Activated CD4-positive, alpha-beta memory T cell treated with anti-CD3 and anti-CD28 coated beads for 36 hours (primary cell): Measurements from ENCODE around the gene ALPK1. TPM values are rescaled to one million over a fixed set of nuclear protein-coding genes. Genes with fewer than 3 reads are reported as not detected.

Experiments used
- CTCF ChIA-PET: fragments of 350-600 bp; sonication (Branson Sonifier 250); formaldehyde crosslinking; loops from one replicate; lab custom pipeline; 2021; ENCODE audit warnings: antibody characterized with exemption, inconsistent platforms; lab: Charles Lee
- POLR2A ChIA-PET: fragments of 350-600 bp; sonication (Branson Sonifier 250); formaldehyde crosslinking; loops from one replicate; lab custom pipeline; 2021; ENCODE audit warnings: antibody characterized with exemption; lab: Charles Lee
- DNase-seq: peaks from one replicate; pipeline ENCODE4 v3.0.0-alpha.2; 2020
- H3K27ac Mint-ChIP-seq: one replicate; pipeline ENCODE4 v1.8.0; 2021; ENCODE audit warnings: mixed read lengths
- H3K27me3 Mint-ChIP-seq: one replicate; pipeline ENCODE4 v1.8.0; 2021; ENCODE audit warnings: mixed read lengths
- H3K36me3 Mint-ChIP-seq: one replicate; pipeline ENCODE4 v1.8.0; 2021; ENCODE audit warnings: mixed read lengths
- H3K4me1 Mint-ChIP-seq: one replicate; pipeline ENCODE4 v1.8.0; 2021; ENCODE audit warnings: low read depth, mixed read lengths
- H3K4me3 Mint-ChIP-seq: one replicate; pipeline ENCODE4 v1.8.0; 2021; ENCODE audit warnings: mild to moderate bottlenecking, mixed read lengths
- H3K9me3 Mint-ChIP-seq: one replicate; pipeline ENCODE4 v1.8.0; 2021; ENCODE audit warnings: mixed read lengths
- intact Hi-C: fragments of 100-400 bp; cut with micrococcal nuclease; formaldehyde crosslinking; loops from one replicate; pipeline ENCODE4 v1.15.1; 2023
- total RNA-seq, 2 experiments: library from RNA; stranded (reverse); gene quantifications; one replicate each; pipeline ENCODE4 v1.2.3, GENCODE V29; 2021

The ALPK1 gene
- total RNA-seq, 2 experiments from 2014 or later, result 21.5 to 22.9 TPM

- Mint-ChIP-seq H3K27me3 (no peaks in the 10 kb centered on the region), H3K9me3 (no peaks in the 10 kb centered on the region), H3K4me3 (no peak overlapping the region), H3K4me1 (peaks cover 5% of the 10 kb centered on the region), H3K27ac (no peak overlapping the region), H3K36me3 (peaks cover 1% of the 10 kb centered on the region)
- CTCF ChIA-PET, result interaction anchor here (1.8 to 5.0 kb wide), 3 partner anchors 194 to 436 kb away, joined by 5 to 44 read pairs (median 11); no protein-coding TSS in a partner anchor
- intact Hi-C loops, result loop anchor here (10.0 kb wide), 1 partner anchor 305 kb away; the partner anchor contains the start of genes LARP7 and ZGRF1
- POLR2A ChIA-PET, result no interaction called here
- no peak for DNase-seq
Observed at GRCh38 chr4:112329672-112330375, 32.7 kb downstream of the ALPK1 start.

- intact Hi-C loops, result no loop called here
- DNase-seq, result no peak
- H3K27ac Mint-ChIP-seq, result no peak overlapping the region
- H3K9me3 Mint-ChIP-seq, result no peaks in the 10 kb centered on the region
- CTCF ChIA-PET, result interaction anchor here (0.9 to 5.0 kb wide), 3 partner anchors 9 to 434 kb away, joined by 4 to 44 read pairs (median 6); no protein-coding TSS in a partner anchor
- H3K27me3 Mint-ChIP-seq, result no peaks in the 10 kb centered on the region
- H3K4me1 Mint-ChIP-seq, result peaks cover 5% of the 10 kb centered on the region
- peaks cover 1% of the 10 kb centered on the region for H3K36me3 Mint-ChIP-seq
- no peak overlapping the region for H3K4me3 Mint-ChIP-seq
- POLR2A ChIA-PET, result no interaction called here
Observed at GRCh38 chr4:112330921-112331320, 33.8 kb downstream of the ALPK1 start.

- CTCF ChIA-PET, result interaction anchor here (1.3 kb wide), 1 partner anchor 10 kb away, joined by 6 read pairs; no protein-coding TSS in a partner anchor
Observed at GRCh38 chr4:112332398-112332797, 35.2 kb downstream of the ALPK1 start.

GRCh38 chr4:112340023-112340422, 42.9 kb downstream of the ALPK1 start:
- no peak for DNase-seq
- H3K4me1 Mint-ChIP-seq, result no peaks in the 10 kb centered on the region
- CTCF ChIA-PET, result no interaction called here
- intact Hi-C loops, result no loop called here
- POLR2A ChIA-PET, result no interaction called here
- no peak overlapping the region for H3K4me3 Mint-ChIP-seq
- no peaks in the 10 kb centered on the region for H3K9me3 Mint-ChIP-seq
- no peak overlapping the region for H3K27ac Mint-ChIP-seq
- H3K36me3 Mint-ChIP-seq, result peaks cover 2% of the 10 kb centered on the region
- H3K27me3 Mint-ChIP-seq, result no peaks in the 10 kb centered on the region

More at GRCh38 chr4:112332398-112332797, 35.2 kb downstream of the ALPK1 start:
- Mint-ChIP-seq H3K27ac (no peak overlapping the region), H3K9me3 (no peaks in the 10 kb centered on the region), H3K27me3 (no peaks in the 10 kb centered on the region), H3K4me3 (no peak overlapping the region), H3K4me1 (peaks cover 5% of the 10 kb centered on the region), H3K36me3 (no peaks in the 10 kb centered on the region)
- DNase-seq, result no peak
- POLR2A ChIA-PET, result no interaction called here
- intact Hi-C loops, result no loop called here

GRCh38 chr4:112341033-112341432, 43.9 kb downstream of the ALPK1 start:
- no peak for DNase-seq
- no peak overlapping the region for H3K27ac Mint-ChIP-seq
- intact Hi-C loops, result no loop called here
- H3K9me3 Mint-ChIP-seq, result no peaks in the 10 kb centered on the region
- no peaks in the 10 kb centered on the region for H3K4me1 Mint-ChIP-seq
- CTCF ChIA-PET, result no interaction called here
- POLR2A ChIA-PET, result no interaction called here
- no peak overlapping the region for H3K4me3 Mint-ChIP-seq
- no peaks in the 10 kb centered on the region for H3K27me3 Mint-ChIP-seq
- peaks cover 2% of the 10 kb centered on the region for H3K36me3 Mint-ChIP-seq

GRCh38 chr4:112343330-112344080, 46.3 kb downstream of the ALPK1 start:
- no peak for DNase-seq
- H3K27me3 Mint-ChIP-seq, result no peaks in the 10 kb centered on the region
- H3K4me3 Mint-ChIP-seq, result no peak overlapping the region
- H3K4me1 Mint-ChIP-seq, result no peaks in the 10 kb centered on the region
- intact Hi-C loops, result no loop called here
- no peak overlapping the region for H3K27ac Mint-ChIP-seq
- CTCF ChIA-PET, result no interaction called here
- POLR2A ChIA-PET, result no interaction called here
- H3K36me3 Mint-ChIP-seq, result peaks cover 2% of the 10 kb centered on the region
- H3K9me3 Mint-ChIP-seq, result no peaks in the 10 kb centered on the region

- Mint-ChIP-seq H3K27me3 (no peaks in the 10 kb centered on the region), H3K36me3 (no peaks in the 10 kb centered on the region), H3K27ac (no peak overlapping the region), H3K4me3 (no peak overlapping the region), H3K9me3 (no peaks in the 10 kb centered on the region), H3K4me1 (no peaks in the 10 kb centered on the region)
- intact Hi-C loops, result loop anchor here (5.0 kb wide), 1 partner anchor 159 kb away; no protein-coding TSS in a partner anchor
- CTCF ChIA-PET, result interaction anchor here (1.1 kb wide), 1 partner anchor 12 kb away, joined by 3 read pairs; no protein-coding TSS in a partner anchor
- POLR2A ChIA-PET, result no interaction called here
- DNase-seq, result no peak
Observed at GRCh38 chr4:112348488-112349158, 51.5 kb downstream of the ALPK1 start.

- no peak overlapping the region for H3K4me3 Mint-ChIP-seq
- intact Hi-C loops, result no loop called here
- H3K4me1 Mint-ChIP-seq, result no peaks in the 10 kb centered on the region
- H3K27me3 Mint-ChIP-seq, result no peaks in the 10 kb centered on the region
- DNase-seq, result no peak
- POLR2A ChIA-PET, result no interaction called here
- H3K27ac Mint-ChIP-seq, result no peak overlapping the region
- CTCF ChIA-PET, result no interaction called here
- peaks cover 13% of the 10 kb centered on the region for H3K36me3 Mint-ChIP-seq
- no peaks in the 10 kb centered on the region for H3K9me3 Mint-ChIP-seq
Observed at GRCh38 chr4:112352736-112353135, 55.6 kb downstream of the ALPK1 start.

GRCh38 chr4:112355662-112356061, 58.5 kb downstream of the ALPK1 start:
- no peaks in the 10 kb centered on the region for H3K9me3 Mint-ChIP-seq
- POLR2A ChIA-PET, result no interaction called here
- no peak for DNase-seq
- H3K27ac Mint-ChIP-seq, result no peak overlapping the region
- peaks cover 15% of the 10 kb centered on the region for H3K36me3 Mint-ChIP-seq
- H3K4me1 Mint-ChIP-seq, result no peaks in the 10 kb centered on the region
- CTCF ChIA-PET, result no interaction called here
- H3K27me3 Mint-ChIP-seq, result no peaks in the 10 kb centered on the region
- intact Hi-C loops, result no loop called here
- no peak overlapping the region for H3K4me3 Mint-ChIP-seq

GRCh38 chr4:112357453-112357852, 60.3 kb downstream of the ALPK1 start:
- Mint-ChIP-seq H3K27me3 (no peaks in the 10 kb centered on the region), H3K27ac (no peak overlapping the region), H3K4me1 (no peaks in the 10 kb centered on the region), H3K4me3 (no peak overlapping the region), H3K9me3 (peaks cover 10% of the 10 kb centered on the region), H3K36me3 (peaks cover 25% of the 10 kb centered on the region)
- ChIA-PET POLR2A (no interaction called here), CTCF (no interaction called here)
- DNase-seq, result no peak
- intact Hi-C loops, result no loop called here

- Mint-ChIP-seq H3K4me3 (no peak overlapping the region), H3K9me3 (peaks cover 14% of the 10 kb centered on the region), H3K27me3 (no peaks in the 10 kb centered on the region), H3K4me1 (no peaks in the 10 kb centered on the region), H3K36me3 (peaks cover 26% of the 10 kb centered on the region), H3K27ac (no peak overlapping the region)
- intact Hi-C loops, result no loop called here
- ChIA-PET POLR2A (no interaction called here), CTCF (no interaction called here)
- no peak for DNase-seq
Observed at GRCh38 chr4:112357897-112358296, 60.7 kb downstream of the ALPK1 start.

GRCh38 chr4:112358415-112358814, 61.2 kb downstream of the ALPK1 start:
- Mint-ChIP-seq H3K9me3 (peaks cover 19% of the 10 kb centered on the region), H3K27ac (no peak overlapping the region), H3K4me3 (no peak overlapping the region), H3K36me3 (peaks cover 26% of the 10 kb centered on the region), H3K4me1 (no peaks in the 10 kb centered on the region), H3K27me3 (no peaks in the 10 kb centered on the region)
- ChIA-PET POLR2A (no interaction called here), CTCF (no interaction called here)
- no peak for DNase-seq
- intact Hi-C loops, result no loop called here
